Putamen (tissue), 1 donor: Measurements from ENCODE around the gene EFCAB10.
"Not testable (repeated sequence)": the region's sequence is repeated elsewhere in the genome, so short reads cannot be mapped to it uniquely, and the experiment has no call there.

Source experiments
- DNase-seq: peaks from one replicate; pipeline ENCODE4 v3.0.0-alpha.2; 2016; ENCODE audit warnings: low spot score

Gene EFCAB10

GRCh38 chr7:105530546-105530945 is 50.7 kb downstream of the EFCAB10 start:
- DNase-seq: no peak

DNA sequence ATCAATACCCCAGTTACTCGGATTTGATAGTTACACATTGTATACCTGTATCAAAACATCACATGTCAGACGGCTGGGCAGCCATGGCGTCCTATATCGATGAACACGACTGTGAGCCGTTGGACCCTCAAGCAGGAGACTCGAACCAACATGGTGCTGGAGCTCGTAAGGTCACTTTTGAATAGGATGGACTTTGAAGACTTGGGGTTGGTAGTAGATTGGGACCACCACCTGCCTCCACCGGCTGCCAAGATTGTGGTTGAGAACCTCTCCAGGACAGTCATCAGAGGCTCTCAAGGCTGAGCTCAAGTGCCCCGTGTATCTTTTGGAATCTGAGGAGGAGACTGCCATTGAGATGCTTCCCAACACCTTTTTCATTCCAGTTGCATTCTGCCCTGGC is 51.2 kb downstream of the EFCAB10 start:
- no peak for DNase-seq

GRCh38 chr7:105527737-105528136 is 53.6 kb downstream of the EFCAB10 start:
- not testable (repeated sequence) for DNase-seq

- no peak for DNase-seq
Observed at GRCh38 chr7:105524840-105525239, 56.5 kb downstream of the EFCAB10 start.

- DNase-seq: not testable (repeated sequence)
Observed at GRCh38 chr7:105524423-105524822, 56.9 kb downstream of the EFCAB10 start.

DNA sequence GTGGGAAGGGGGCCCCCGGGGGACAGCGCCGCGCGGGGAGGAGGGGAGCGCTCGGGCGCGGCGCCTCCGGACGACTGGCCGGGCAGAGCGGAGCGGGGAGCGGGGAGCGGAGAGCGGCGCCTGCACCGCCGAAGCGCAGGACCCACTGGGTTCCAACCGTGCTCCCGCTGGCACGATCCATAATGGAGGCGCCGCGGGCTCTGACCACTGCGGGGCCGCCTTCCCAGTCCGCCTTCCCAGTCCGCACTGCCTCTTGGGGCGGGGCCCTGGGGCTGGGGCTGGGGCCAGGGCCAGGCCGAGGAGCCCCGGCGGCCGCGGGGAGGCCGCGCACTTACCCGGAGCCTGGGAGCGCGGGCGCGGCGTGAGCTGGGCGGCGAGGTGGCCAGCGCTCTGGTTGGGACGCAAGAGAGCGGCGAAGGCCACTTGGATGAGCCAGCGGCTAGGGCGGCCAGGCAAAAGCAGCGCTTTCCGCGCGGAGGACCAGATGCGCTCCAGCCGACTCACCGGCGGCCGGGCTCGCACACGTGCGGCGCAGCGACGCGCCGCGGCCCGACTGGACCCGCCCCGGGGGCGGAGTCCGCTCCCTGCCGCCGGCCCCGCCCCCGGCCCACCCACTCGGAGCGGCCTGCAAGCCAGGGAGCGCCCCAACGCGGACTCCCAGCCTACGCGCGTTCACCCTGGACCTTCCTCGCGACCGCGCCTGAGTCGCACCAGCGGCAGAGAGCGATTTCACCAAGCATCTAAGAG is 59.4 kb downstream of the EFCAB10 start, which contains the start of gene PUS7:
TSS of gene PUS7 (minus strand) at position 555 of the 747 bp plus-strand sequence. CDS start 13,759 bp downstream, outside the sequence.
- DNase-seq: peak; percentile 90

DNA sequence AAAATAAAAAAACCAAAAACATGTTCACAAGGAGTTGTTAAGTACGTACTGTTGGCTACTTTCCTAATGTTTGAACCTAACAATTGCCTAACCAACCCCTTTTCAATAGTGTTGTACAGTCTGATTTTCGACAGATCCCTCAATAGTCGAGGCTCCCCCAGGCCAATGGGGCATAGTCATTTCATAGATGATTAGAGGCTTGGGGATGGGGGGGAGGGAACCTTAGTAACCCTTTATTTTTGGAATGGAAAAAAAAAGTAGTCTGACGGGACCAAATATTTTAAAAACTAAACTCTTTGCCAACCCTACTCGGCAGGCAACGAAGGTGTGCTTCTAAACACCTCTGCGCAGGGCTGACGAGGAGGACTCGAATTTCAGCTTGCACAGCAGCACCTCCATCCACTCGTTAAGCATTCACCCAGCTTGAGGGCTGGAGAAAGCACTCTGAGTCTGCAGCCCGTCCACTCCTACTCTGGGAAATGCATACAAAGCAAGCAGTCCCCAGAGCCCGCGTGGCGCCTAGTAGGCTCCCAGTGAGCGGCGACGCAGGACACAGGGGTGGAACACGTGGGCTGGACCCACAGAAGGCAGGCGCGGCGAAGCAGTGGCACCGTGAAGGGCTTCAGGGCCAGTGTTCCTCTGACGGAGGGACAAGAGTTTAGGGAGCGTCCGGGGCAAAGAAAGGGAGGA is 60.1 kb downstream of the EFCAB10 start:
- DNase-seq: peak; percentile 41

- not testable (repeated sequence) for DNase-seq
Observed at GRCh38 chr7:105520620-105521019, 60.7 kb downstream of the EFCAB10 start.

- DNase-seq: no peak
Observed at GRCh38 chr7:105519353-105519752, 61.9 kb downstream of the EFCAB10 start.

- DNase-seq: not testable (repeated sequence)
Observed at GRCh38 chr7:105515610-105516009, 65.7 kb downstream of the EFCAB10 start.
